ENCODE data around the gene PLEKHH2.

DNA sequence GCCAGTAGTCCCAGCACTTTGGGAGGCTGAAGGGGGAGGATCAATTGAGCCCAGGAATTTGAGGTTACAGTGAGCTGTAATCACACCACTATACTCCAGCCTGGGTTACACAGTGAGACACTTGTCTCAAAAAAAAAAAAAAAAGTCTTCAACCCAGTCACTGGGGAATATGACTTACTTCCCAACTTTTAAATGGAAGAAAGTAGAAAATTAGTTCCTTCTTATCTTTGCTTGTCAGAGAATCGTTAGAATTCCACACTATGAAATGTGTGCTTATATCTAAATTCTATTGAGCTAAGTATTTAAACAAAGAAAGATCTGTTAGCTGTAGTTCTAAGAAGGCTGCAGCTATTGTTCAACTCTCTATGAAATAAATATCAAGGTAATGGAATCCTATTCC is 159.1 kb downstream of the PLEKHH2 start:
- TF ChIP-seq CTCF (IDR thresholded peaks at IDR 0.05) (no peak), EP300 (IDR thresholded peaks at IDR 0.05) (no peak), POLR2A (IDR thresholded peaks at IDR 0.05) (no peak)
